Activated CD4-positive, alpha-beta memory T cell treated with anti-CD3 and anti-CD28 coated beads for 36 hours (primary cell): Measurements from ENCODE around the gene CD244. TPM values are rescaled to one million over a fixed set of nuclear protein-coding genes. Genes with fewer than 3 reads are reported as not detected.

Experiments used
- CTCF ChIA-PET: fragments of 350-600 bp; sonication (Branson Sonifier 250); formaldehyde crosslinking; loops from one replicate; lab custom pipeline; 2021; ENCODE audit warnings: antibody characterized with exemption, inconsistent platforms; lab: Charles Lee
- POLR2A ChIA-PET: fragments of 350-600 bp; sonication (Branson Sonifier 250); formaldehyde crosslinking; loops from one replicate; lab custom pipeline; 2021; ENCODE audit warnings: antibody characterized with exemption; lab: Charles Lee
- DNase-seq: peaks from one replicate; pipeline ENCODE4 v3.0.0-alpha.2; 2020
- H3K27ac Mint-ChIP-seq: one replicate; pipeline ENCODE4 v1.8.0; 2021; ENCODE audit warnings: mixed read lengths
- H3K27me3 Mint-ChIP-seq: one replicate; pipeline ENCODE4 v1.8.0; 2021; ENCODE audit warnings: mixed read lengths
- H3K36me3 Mint-ChIP-seq: one replicate; pipeline ENCODE4 v1.8.0; 2021; ENCODE audit warnings: mixed read lengths
- H3K4me1 Mint-ChIP-seq: one replicate; pipeline ENCODE4 v1.8.0; 2021; ENCODE audit warnings: low read depth, mixed read lengths
- H3K4me3 Mint-ChIP-seq: one replicate; pipeline ENCODE4 v1.8.0; 2021; ENCODE audit warnings: mild to moderate bottlenecking, mixed read lengths
- H3K9me3 Mint-ChIP-seq: one replicate; pipeline ENCODE4 v1.8.0; 2021; ENCODE audit warnings: mixed read lengths
- intact Hi-C: fragments of 100-400 bp; cut with micrococcal nuclease; formaldehyde crosslinking; loops from one replicate; pipeline ENCODE4 v1.15.1; 2023
- total RNA-seq, 2 experiments: library from RNA; stranded (reverse); gene quantifications; one replicate each; pipeline ENCODE4 v1.2.3, GENCODE V29; 2021

Gene CD244
- total RNA-seq, 2 experiments from 2014 or later = 0.14 TPM; not detected in 1

DNA sequence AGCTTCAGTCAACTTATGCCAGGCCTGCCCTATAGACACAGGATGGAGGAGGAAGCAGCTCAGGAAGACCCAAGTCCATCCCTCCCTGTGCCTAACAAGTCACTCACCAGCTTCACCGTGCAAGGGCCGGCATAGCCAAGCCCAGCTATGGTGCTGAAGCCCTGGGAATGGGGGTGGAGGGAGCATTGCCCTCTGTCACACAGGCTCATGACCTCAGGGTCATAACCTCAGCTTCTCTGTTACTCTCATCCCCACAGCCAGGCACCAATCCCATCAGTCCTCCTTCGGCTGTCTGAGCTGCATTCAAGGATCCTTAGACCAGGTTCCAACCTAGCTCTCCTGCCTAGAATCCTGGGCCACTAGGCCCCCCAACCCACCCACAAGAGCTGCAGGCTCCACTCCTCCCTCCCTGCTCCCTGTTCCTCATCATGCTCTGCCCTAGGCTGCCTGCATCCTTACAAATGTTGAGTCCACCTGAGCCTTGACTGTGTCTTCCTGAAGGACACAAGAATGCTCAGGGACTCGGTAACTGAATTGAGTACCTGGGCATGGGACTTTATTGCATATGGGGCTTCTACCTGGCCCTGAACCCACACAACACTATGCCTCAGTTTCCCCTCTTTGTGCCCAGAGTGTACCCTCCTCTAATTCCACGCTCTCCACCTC is 1.7 kb downstream of the CD244 start:
- Mint-ChIP-seq H3K36me3 (no peaks in the 10 kb centered on the region), H3K4me1 (peaks cover 19% of the 10 kb centered on the region), H3K27me3 (peaks cover 2% of the 10 kb centered on the region), H3K27ac (no peak overlapping the region), H3K9me3 (no peaks in the 10 kb centered on the region), H3K4me3 (no peak overlapping the region)
- intact Hi-C loops = no loop called here
- POLR2A ChIA-PET = no interaction called here
- CTCF ChIA-PET = interaction anchor here (0.9 to 1.7 kb wide), 4 partner anchors 16 to 90 kb away, joined by 3 to 5 read pairs (median 3); no protein-coding TSS in a partner anchor
- DNase-seq = no peak

- intact Hi-C loops = no loop called here
- ChIA-PET CTCF (no interaction called here), POLR2A (no interaction called here)
These were observed 3.5 kb downstream of the CD244 start for GRCh38 chr1:160859166-160859565.

DNA sequence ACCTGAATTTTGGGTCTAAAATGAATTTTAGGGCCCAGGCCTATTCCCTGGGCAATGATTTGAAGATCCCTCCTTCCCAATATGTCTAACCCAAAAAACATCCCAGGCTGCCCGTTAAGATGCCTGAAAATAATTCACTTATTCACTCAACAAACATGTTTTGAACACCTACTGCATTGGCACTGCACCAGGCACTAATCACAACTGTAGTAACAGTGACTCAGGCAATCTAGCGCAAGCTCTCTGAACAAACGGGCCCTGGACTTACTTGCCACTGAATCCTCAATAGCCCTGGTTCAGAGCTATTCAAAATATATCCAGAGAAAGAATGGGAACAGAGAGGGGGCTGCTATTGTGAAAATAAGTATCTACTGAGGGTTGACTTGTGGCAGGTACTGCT is 4.2 kb downstream of the CD244 start:
- peaks cover 2% of the 10 kb centered on the region for H3K27me3 Mint-ChIP-seq
- H3K4me3 Mint-ChIP-seq = no peak overlapping the region
- H3K4me1 Mint-ChIP-seq = peaks cover 13% of the 10 kb centered on the region
- no peak overlapping the region for H3K27ac Mint-ChIP-seq
- no peak for DNase-seq
- intact Hi-C loops = no loop called here
- H3K9me3 Mint-ChIP-seq = no peaks in the 10 kb centered on the region
- POLR2A ChIA-PET = no interaction called here
- no peaks in the 10 kb centered on the region for H3K36me3 Mint-ChIP-seq
- CTCF ChIA-PET = no interaction called here

More at GRCh38 chr1:160859166-160859565, 3.5 kb downstream of the CD244 start:
- Mint-ChIP-seq H3K4me3 (no peak overlapping the region), H3K27ac (no peak overlapping the region), H3K4me1 (peaks cover 18% of the 10 kb centered on the region), H3K27me3 (peaks cover 2% of the 10 kb centered on the region), H3K36me3 (no peaks in the 10 kb centered on the region), H3K9me3 (no peaks in the 10 kb centered on the region)
- DNase-seq = no peak

DNA sequence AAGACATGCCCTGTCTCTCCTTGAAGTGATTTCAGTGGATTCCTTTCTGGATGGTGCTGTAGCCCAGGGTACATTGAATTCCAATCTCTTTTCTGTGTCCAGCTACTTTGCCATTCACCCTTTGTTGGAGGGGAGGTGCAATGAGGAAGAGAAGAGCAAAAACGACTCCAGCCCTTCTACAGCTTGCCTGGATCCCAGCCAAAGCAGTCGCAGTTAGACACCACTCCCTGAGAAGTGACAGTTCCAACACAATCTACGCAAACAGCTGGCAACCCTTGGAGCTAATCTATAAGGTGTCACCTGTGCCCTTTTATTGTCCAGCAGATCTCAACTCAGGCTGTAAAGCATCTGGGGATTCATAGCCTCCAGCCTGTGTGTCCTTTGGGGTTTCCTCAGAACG is 4.6 kb downstream of the CD244 start:
- Mint-ChIP-seq H3K27me3 (peaks cover 2% of the 10 kb centered on the region), H3K9me3 (no peaks in the 10 kb centered on the region), H3K4me3 (no peak overlapping the region), H3K36me3 (no peaks in the 10 kb centered on the region), H3K27ac (no peak overlapping the region), H3K4me1 (peaks cover 12% of the 10 kb centered on the region)
- intact Hi-C loops = no loop called here
- no peak for DNase-seq
- ChIA-PET CTCF (interaction anchor here (0.7 to 1.3 kb wide), 2 partner anchors 81 to 93 kb away, joined by 3 to 4 read pairs; no protein-coding TSS in a partner anchor), POLR2A (no interaction called here)

- intact Hi-C loops = no loop called here
- no peak overlapping the region for H3K4me3 Mint-ChIP-seq
- DNase-seq = no peak
- H3K27ac Mint-ChIP-seq = no peak overlapping the region
- CTCF ChIA-PET = interaction anchor here (0.6 to 1.5 kb wide), 6 partner anchors 19 to 484 kb away, joined by 3 to 5 read pairs (median 3); partner anchors contain the start of gene ITLN2
- H3K36me3 Mint-ChIP-seq = no peaks in the 10 kb centered on the region
- H3K9me3 Mint-ChIP-seq = no peaks in the 10 kb centered on the region
- POLR2A ChIA-PET = interaction anchor here (0.8 kb wide), 1 partner anchor 57 kb away, joined by 3 read pairs; no protein-coding TSS in a partner anchor
- no peaks in the 10 kb centered on the region for H3K4me1 Mint-ChIP-seq
- H3K27me3 Mint-ChIP-seq = no peaks in the 10 kb centered on the region
These were observed 7.3 kb downstream of the CD244 start for GRCh38 chr1:160855181-160855981.

- POLR2A ChIA-PET = no interaction called here
- Mint-ChIP-seq H3K9me3 (no peaks in the 10 kb centered on the region), H3K27me3 (no peaks in the 10 kb centered on the region), H3K4me3 (no peak overlapping the region), H3K4me1 (no peaks in the 10 kb centered on the region), H3K36me3 (no peaks in the 10 kb centered on the region), H3K27ac (no peak overlapping the region)
- CTCF ChIA-PET = interaction anchor here (1.2 to 1.6 kb wide), 2 partner anchors 9 to 17 kb away, joined by 4 read pairs; partner anchors contain the start of gene CD244
- intact Hi-C loops = no loop called here
- no peak for DNase-seq
These were observed 8.9 kb downstream of the CD244 start for GRCh38 chr1:160853754-160854153.

DNA sequence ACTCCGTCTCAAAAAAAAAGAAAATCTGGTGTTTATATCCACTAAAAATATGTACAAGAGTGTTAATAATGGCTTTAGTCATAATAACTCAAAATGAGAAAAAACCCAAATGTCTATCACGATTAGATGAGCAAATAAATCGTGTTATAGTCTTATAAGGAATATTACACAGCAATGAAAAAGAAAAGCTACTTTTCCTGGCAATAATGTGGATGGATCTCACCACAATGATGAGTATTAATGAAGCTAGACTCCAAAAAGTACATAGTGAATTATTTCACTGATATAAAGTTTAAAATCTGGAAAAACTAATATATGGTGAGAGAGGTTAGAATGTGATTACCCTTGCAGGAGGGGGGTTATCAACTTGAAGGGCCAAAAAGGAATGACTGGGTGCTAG is 9.7 kb downstream of the CD244 start:
- Mint-ChIP-seq H3K36me3 (no peaks in the 10 kb centered on the region), H3K9me3 (no peaks in the 10 kb centered on the region), H3K27ac (no peak overlapping the region), H3K4me1 (no peaks in the 10 kb centered on the region), H3K27me3 (no peaks in the 10 kb centered on the region), H3K4me3 (no peak overlapping the region)
- CTCF ChIA-PET = interaction anchor here (1.2 to 1.6 kb wide), 2 partner anchors 9 to 16 kb away, joined by 4 read pairs; partner anchors contain the start of gene CD244
- POLR2A ChIA-PET = no interaction called here
- no peak for DNase-seq
- intact Hi-C loops = no loop called here

- no peaks in the 10 kb centered on the region for H3K27me3 Mint-ChIP-seq
- no peaks in the 10 kb centered on the region for H3K9me3 Mint-ChIP-seq
- intact Hi-C loops = no loop called here
- DNase-seq = no peak
- ChIA-PET CTCF (interaction anchor here (1.1 to 1.3 kb wide), 3 partner anchors 15 to 26 kb away, joined by 3 to 4 read pairs (median 3); no protein-coding TSS in a partner anchor), POLR2A (no interaction called here)
- H3K4me1 Mint-ChIP-seq = no peaks in the 10 kb centered on the region
- H3K27ac Mint-ChIP-seq = no peak overlapping the region
- no peaks in the 10 kb centered on the region for H3K36me3 Mint-ChIP-seq
- H3K4me3 Mint-ChIP-seq = no peak overlapping the region
These were observed 11.7 kb downstream of the CD244 start for GRCh38 chr1:160850993-160851392.

- no peaks in the 10 kb centered on the region for H3K9me3 Mint-ChIP-seq
- H3K36me3 Mint-ChIP-seq = no peaks in the 10 kb centered on the region
- CTCF ChIA-PET = interaction anchor here (1.1 to 1.3 kb wide), 3 partner anchors 11 to 27 kb away, joined by 3 to 4 read pairs (median 3); no protein-coding TSS in a partner anchor
- no peak for DNase-seq
- no peak overlapping the region for H3K27ac Mint-ChIP-seq
- no peak overlapping the region for H3K4me3 Mint-ChIP-seq
- no peaks in the 10 kb centered on the region for H3K4me1 Mint-ChIP-seq
- H3K27me3 Mint-ChIP-seq = no peaks in the 10 kb centered on the region
- POLR2A ChIA-PET = no interaction called here
- intact Hi-C loops = no loop called here
These were observed 12.1 kb downstream of the CD244 start for GRCh38 chr1:160850541-160850940.

DNA sequence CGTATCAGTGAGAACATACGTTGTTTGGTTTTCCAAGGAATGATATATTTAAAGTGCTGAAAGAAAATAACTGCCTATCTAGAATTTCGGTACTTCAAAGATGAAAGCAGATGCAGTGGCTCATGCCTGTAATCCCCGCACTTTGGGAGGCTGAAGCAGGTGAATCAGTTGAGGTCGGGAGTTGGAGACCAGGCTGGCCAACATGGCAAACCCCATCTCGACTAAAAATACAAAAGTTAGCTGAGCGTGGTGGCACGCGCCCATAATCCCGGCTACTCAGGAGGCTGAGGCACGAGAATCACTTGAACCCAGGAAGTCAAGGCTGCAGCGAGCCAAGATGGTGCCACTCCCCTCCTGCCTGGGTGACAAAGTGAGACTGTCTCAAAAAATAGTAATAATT is 16.4 kb downstream of the CD244 start:
- no peak for DNase-seq
- intact Hi-C loops = no loop called here
- Mint-ChIP-seq H3K27me3 (no peaks in the 10 kb centered on the region), H3K4me3 (no peak overlapping the region), H3K27ac (no peak overlapping the region), H3K9me3 (no peaks in the 10 kb centered on the region), H3K4me1 (no peaks in the 10 kb centered on the region), H3K36me3 (no peaks in the 10 kb centered on the region)
- CTCF ChIA-PET = interaction anchor here (1.5 kb wide), 1 partner anchor 9 kb away, joined by 4 read pairs; no protein-coding TSS in a partner anchor
- POLR2A ChIA-PET = no interaction called here

DNA sequence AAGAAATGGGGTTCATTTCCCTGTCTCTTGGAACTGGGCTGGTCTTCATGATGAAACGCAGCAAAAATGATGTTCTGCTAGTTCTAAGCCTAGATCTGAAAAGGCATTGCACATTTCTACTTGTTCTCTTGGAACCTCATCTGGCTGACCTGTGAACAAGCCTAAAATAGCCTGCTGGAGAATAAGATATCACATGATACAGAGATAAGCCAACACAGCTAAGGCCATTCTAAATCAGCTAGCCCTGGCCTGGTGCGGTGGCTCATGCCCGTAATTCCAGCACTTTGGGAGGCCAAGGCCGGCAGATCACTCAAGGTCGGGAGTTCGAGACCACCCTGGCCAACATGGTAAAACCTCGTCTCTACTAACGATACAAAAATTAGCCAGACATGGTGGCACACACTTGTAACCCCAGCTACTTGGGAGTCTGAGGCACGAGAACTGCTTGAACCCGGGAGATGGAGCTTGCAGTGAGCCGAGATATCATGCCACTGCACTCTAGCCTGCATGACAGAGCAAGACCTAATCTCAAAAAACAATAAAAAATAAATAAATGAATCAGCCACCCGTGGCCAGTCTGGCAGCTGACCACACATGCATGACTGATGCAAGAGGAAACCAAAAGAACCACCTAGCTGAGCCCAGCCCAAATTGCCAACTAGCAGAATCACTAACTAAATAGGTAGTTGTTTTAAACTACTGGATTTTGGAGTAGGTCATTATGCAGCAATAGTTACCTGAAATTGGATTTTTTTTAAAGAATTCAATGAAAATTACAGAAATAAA is 18.0 kb downstream of the CD244 start:
- CTCF ChIA-PET = interaction anchor here (1.3 to 4.7 kb wide), 3 partner anchors 11 to 145 kb away, joined by 3 to 38 read pairs (median 4); no protein-coding TSS in a partner anchor
- POLR2A ChIA-PET = no interaction called here
- no peaks in the 10 kb centered on the region for H3K27me3 Mint-ChIP-seq
- H3K36me3 Mint-ChIP-seq = no peaks in the 10 kb centered on the region
- no peaks in the 10 kb centered on the region for H3K9me3 Mint-ChIP-seq
- DNase-seq = no peak
- intact Hi-C loops = no loop called here
- no peak overlapping the region for H3K27ac Mint-ChIP-seq
- no peak overlapping the region for H3K4me3 Mint-ChIP-seq
- peaks cover 2% of the 10 kb centered on the region for H3K4me1 Mint-ChIP-seq
